Nephron progenitor cell (in vitro differentiated cells): ENCODE data around the gene GALNT5.

ENCODE experiments used
- DNase-seq: peaks from one replicate; pipeline ENCODE4 v3.0.0; 2021
- H3K27ac Mint-ChIP-seq: 2 replicates; pipeline ENCODE4 v1.8.0; 2021; ENCODE audit warnings: mild to moderate bottlenecking, moderate library complexity, mixed read lengths
- H3K27me3 Mint-ChIP-seq: 2 replicates; pipeline ENCODE4 v1.8.0; 2021; ENCODE audit warnings: mild to moderate bottlenecking, low read depth, mixed read lengths; ENCODE audit not compliant: poor library complexity
- H3K36me3 Mint-ChIP-seq: 2 replicates; pipeline ENCODE4 v1.8.0; 2021; ENCODE audit warnings: low read depth, mixed read lengths
- H3K4me1 Mint-ChIP-seq: 2 replicates; pipeline ENCODE4 v1.8.0; 2021; ENCODE audit warnings: mixed read lengths
- H3K4me3 Mint-ChIP-seq: 2 replicates; pipeline ENCODE4 v1.8.0; 2021; ENCODE audit warnings: mild to moderate bottlenecking, moderate library complexity, mixed read lengths
- H3K9me3 Mint-ChIP-seq: 2 replicates; pipeline ENCODE4 v1.8.0; 2021; ENCODE audit warnings: mild to moderate bottlenecking, moderate library complexity, mixed read lengths
- CTCF ChIP-seq: fragments of 200-600 bp; sonication (generic); IDR thresholded peaks from 2 replicates; pipeline ENCODE4 v1.5.0; 2021; ENCODE audit warnings: antibody characterized with exemption

GALNT5 gene

GRCh38 chr2:157318884-157319283, 61.4 kb downstream of the GALNT5 start:
- H3K9me3 Mint-ChIP-seq, result no peaks in the 10 kb centered on the region
- no peaks in the 10 kb centered on the region for H3K4me1 Mint-ChIP-seq
- TF ChIP-seq CTCF, result no peak
- no peak for DNase-seq
- H3K27ac Mint-ChIP-seq, result no peak overlapping the region
- H3K36me3 Mint-ChIP-seq, result no peaks in the 10 kb centered on the region
- no peaks in the 10 kb centered on the region for H3K27me3 Mint-ChIP-seq
- no peak overlapping the region for H3K4me3 Mint-ChIP-seq

DNA sequence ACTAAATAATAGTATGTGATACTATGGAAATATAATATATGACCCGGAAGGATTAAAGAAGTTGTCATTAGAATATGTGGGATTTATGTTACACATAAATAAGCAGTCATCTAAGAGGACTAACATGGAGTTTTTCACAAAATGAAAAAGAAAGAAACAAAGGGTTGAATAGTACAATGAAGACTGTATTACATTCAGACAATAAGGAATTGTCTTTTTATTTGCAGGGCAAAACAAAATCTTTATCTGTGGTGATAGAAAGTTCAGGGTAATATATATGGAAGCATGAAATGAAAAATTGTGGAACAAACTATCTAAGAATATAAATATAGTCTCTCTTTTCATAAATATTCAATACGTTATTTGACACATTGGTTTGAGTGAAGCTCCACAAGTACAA, 62.3 kb downstream of the GALNT5 start:
- no peaks in the 10 kb centered on the region for H3K36me3 Mint-ChIP-seq
- no peak overlapping the region for H3K27ac Mint-ChIP-seq
- DNase-seq, result no peak
- TF ChIP-seq CTCF, result no peak
- no peak overlapping the region for H3K4me3 Mint-ChIP-seq
- no peaks in the 10 kb centered on the region for H3K9me3 Mint-ChIP-seq
- no peaks in the 10 kb centered on the region for H3K27me3 Mint-ChIP-seq
- H3K4me1 Mint-ChIP-seq, result no peaks in the 10 kb centered on the region

GRCh38 chr2:157320409-157320808, 62.9 kb downstream of the GALNT5 start:
- no peak overlapping the region for H3K4me3 Mint-ChIP-seq
- no peak for TF ChIP-seq CTCF
- no peak for DNase-seq
- H3K4me1 Mint-ChIP-seq, result no peaks in the 10 kb centered on the region
- no peaks in the 10 kb centered on the region for H3K27me3 Mint-ChIP-seq
- no peaks in the 10 kb centered on the region for H3K9me3 Mint-ChIP-seq
- no peak overlapping the region for H3K27ac Mint-ChIP-seq
- no peaks in the 10 kb centered on the region for H3K36me3 Mint-ChIP-seq

- H3K4me1 Mint-ChIP-seq, result no peaks in the 10 kb centered on the region
- H3K27me3 Mint-ChIP-seq, result no peaks in the 10 kb centered on the region
- H3K4me3 Mint-ChIP-seq, result no peak overlapping the region
- H3K27ac Mint-ChIP-seq, result no peak overlapping the region
- H3K36me3 Mint-ChIP-seq, result no peaks in the 10 kb centered on the region
- no peak for TF ChIP-seq CTCF
- no peak for DNase-seq
- no peaks in the 10 kb centered on the region for H3K9me3 Mint-ChIP-seq
These were observed 64.0 kb downstream of the GALNT5 start for GRCh38 chr2:157321466-157321865.

DNA sequence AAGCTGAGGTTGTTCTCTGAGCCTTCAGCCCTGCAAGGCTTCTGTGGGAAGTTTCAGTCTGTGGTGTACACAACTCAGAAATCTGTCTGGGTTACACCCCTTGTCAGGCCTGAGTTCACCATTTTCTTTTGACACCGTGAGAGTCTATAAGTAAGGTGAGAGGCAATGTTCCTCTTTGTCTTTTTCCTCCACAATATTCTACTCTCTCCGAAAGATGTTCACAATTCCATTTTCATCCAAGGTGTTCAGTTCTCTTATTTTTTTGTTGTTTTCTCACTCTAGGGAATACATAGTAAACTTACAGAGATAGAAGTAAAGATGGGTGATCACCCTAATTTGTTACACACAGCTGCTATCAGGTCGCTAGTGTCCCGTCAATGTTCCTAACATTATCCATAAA, 64.9 kb downstream of the GALNT5 start:
- Mint-ChIP-seq H3K27me3 (no peaks in the 10 kb centered on the region), H3K27ac (no peak overlapping the region), H3K9me3 (no peaks in the 10 kb centered on the region), H3K4me1 (peaks cover 3% of the 10 kb centered on the region), H3K4me3 (no peak overlapping the region), H3K36me3 (no peaks in the 10 kb centered on the region)
- TF ChIP-seq CTCF, result no peak
- no peak for DNase-seq

DNA sequence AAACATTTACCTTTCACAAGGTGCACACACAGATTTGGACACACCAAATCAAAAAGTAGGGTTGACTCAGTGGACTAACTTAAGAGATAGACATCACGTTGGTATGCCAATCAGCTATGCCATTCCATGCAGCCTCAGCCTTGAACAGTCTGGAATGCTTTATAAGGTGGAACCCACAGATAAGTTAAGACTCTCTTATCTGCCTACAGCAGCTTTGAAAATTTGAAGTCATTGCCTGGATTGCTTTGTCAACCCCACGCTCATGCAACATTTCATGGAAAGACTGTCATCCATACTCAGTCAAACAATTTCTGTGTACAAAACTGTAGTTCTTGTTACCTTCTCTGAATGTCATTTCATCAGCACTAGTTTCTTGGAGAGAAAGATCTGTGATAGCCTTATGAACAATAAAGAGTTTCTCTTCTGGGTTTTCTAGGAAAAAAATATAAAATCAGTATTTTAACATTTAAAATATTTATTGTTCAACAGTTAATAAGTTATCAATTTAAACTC, 66.9 kb downstream of the GALNT5 start:
- no peak for TF ChIP-seq CTCF
- Mint-ChIP-seq H3K27ac (no peak overlapping the region), H3K9me3 (no peaks in the 10 kb centered on the region), H3K27me3 (no peaks in the 10 kb centered on the region), H3K4me1 (peaks cover 16% of the 10 kb centered on the region), H3K36me3 (no peaks in the 10 kb centered on the region), H3K4me3 (no peak overlapping the region)
- no peak for DNase-seq
